Sigmoid colon (tissue), 7 donors: ENCODE data around the gene CDK3. TPM values are rescaled to one million over a fixed set of nuclear protein-coding genes. Genes with fewer than 3 reads are reported as not detected.

Experiments
- DNase-seq: peaks from one replicate; pipeline ENCODE4 v3.0.0-alpha.2; 2019
- H3K27ac ChIP-seq, 4 donors: fragments of 200-600 bp; sonication (generic); one replicate each; pipeline ENCODE4 v1.5.1; 2016 to 2019; ENCODE audit warnings: mild to moderate bottlenecking in 1 of 4
- H3K27me3 ChIP-seq, 3 donors: fragments of 200-600 bp; sonication (generic); one replicate each; pipeline ENCODE4 v1.5.1; 2019; ENCODE audit warnings: mild to moderate bottlenecking in 1 of 3
- H3K36me3 ChIP-seq, 4 donors: fragments of 200-600 bp; sonication (generic); one replicate each; pipeline ENCODE4 v1.5.1; 2016 to 2019
- H3K4me1 ChIP-seq, 4 donors: fragments of 200-600 bp; sonication (generic); one replicate each; pipeline ENCODE4 v1.5.1; 2017 to 2019
- H3K4me3 ChIP-seq, 4 donors: fragments of 200-600 bp; sonication (generic); one replicate each; pipeline ENCODE4 v1.5.1; 2017 to 2019; ENCODE audit warnings: mild to moderate bottlenecking in 2 of 4, moderate library complexity in 1 of 4
- H3K9me3 ChIP-seq, 4 donors: fragments of 200-600 bp in 3 of 4; sonication (generic) in 3 of 4; one replicate each; pipeline versions ENCODE4 v1.5.1 to v1.6.1; 2013 to 2019
- EP300 ChIP-seq, 4 donors: sonication (generic); formaldehyde crosslinking; IDR thresholded peaks; one replicate each; pipeline ENCODE4 v1.6.1; 2017; ENCODE audit warnings: antibody characterized with exemption in 4 of 4
- POLR2A ChIP-seq, 2 donors: fragments of 450-650 bp; IDR thresholded peaks; one replicate each; pipeline ENCODE4 v1.6.1; 2016; ENCODE audit warnings: antibody characterized with exemption in 2 of 2, mild to moderate bottlenecking in 2 of 2, moderate library complexity in 2 of 2
- POLR2AphosphoS5 ChIP-seq, 4 donors: sonication (generic); formaldehyde crosslinking; IDR thresholded peaks; one replicate each; pipeline ENCODE4 v1.6.1; 2017; ENCODE audit warnings: antibody characterized with exemption in 4 of 4
- WGBS, 2 donors: extraction: QIAGEN DNeasy Blood & Tissue Kit; methylation state at CpG; one replicate each; pipeline ENCODE4 v1.1.7; 2013; 5-methylcytosine and 5-hydroxymethylcytosine counted together
- intact Hi-C: fragments of 100-400 bp; cut with DNase I; formaldehyde crosslinking; loops from one replicate; pipeline ENCODE4 v1.15.1; 2023
- polyA plus RNA-seq, 3 donors: library from polyadenylated mRNA; stranded (reverse); fragments of 200-250 nt; gene quantifications; one replicate each; pipeline ENCODE4 v1.2.3, GENCODE V29; 2013
- total RNA-seq, 4 donors: library from RNA; depleted of rRNA; stranded (reverse); fragments of >200 nt; gene quantifications; one replicate each; pipeline ENCODE4 v1.1.0, GENCODE V29; 2016
- TF ChIP-seq, protein P1 (sequence below), 4 experiments: fragments of 450-650 bp in 3 of 4; fragments of 200-600 bp in 1 of 4; IDR thresholded peaks; one replicate each; pipeline ENCODE4 v1.5.1; 2016 to 2019; ENCODE audit warnings: antibody characterized with exemption in 4 of 4, mild to moderate bottlenecking in 3 of 4, moderate library complexity in 2 of 4
- donor health status: healthy with polysubstance abuse.
- donor health status: Bipolar disorder and iron deficiency.
- donor health status: healthy.

Gene CDK3
- total and polyA plus RNA-seq, 7 donors, result 0.71 to 15.0 (median 7.3) TPM; not detected in 1

DNA sequence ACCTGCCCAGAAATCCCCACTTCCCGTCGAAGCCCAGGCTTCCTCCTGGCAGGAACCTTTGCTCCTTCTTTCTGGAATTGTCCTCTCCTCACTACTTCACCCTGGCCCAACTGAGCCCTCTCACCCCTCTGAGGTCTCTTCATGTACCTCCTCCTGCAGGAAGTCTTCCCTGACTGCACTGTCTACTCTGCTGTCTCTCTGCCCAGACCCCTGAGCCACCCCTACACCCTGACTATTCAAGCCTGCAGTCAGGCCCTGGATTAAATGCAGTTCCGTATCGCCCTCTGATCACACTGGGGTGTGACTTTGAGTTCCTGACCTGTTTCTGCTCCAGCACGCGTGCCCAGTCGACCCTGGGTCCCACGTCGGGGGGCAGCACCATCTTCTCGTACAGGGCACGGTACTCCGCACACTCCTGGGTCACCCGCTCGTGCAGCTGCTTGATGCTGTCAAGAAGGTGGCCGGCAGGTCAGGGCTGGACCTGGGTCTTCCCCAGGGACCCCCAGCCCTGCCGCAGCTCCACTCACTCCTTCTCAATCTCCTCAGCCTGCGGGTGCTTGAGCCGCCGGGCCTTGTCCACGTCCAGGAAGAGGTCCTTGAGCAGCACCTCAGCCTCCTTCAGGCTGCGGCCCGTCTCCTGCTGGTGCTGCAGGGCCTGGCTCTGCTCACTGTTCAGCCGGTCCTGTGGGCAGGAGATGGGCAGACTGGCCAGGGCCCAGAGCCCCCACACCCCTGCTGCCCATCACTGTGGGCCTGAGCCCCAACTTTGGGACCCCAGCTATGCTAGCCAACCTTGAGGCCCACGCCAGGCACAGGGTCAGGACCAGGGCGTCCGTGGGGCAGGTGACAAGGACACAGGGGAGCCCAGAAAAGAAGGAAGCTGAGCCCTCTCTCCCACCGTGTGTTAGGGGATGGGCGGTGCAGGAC, 22.6 kb downstream of the CDK3 start:
- no peaks in the 10 kb centered on the region for H3K4me1 ChIP-seq
- no peaks in the 10 kb centered on the region for H3K27me3 ChIP-seq
- intact Hi-C loops, result no loop called here
- no peak overlapping the region for H3K4me3 ChIP-seq
- no peak overlapping the region for H3K27ac ChIP-seq
- 91 to 92% methylated on average over 28 of the region's 28 CpGs for WGBS, 2 donors
- no peaks in the 10 kb centered on the region for H3K9me3 ChIP-seq
- no peak for DNase-seq
- TF ChIP-seq EP300 (IDR thresholded peaks at IDR 0.05) (no peak), POLR2AphosphoS5 (IDR thresholded peaks at IDR 0.05) (no peak), POLR2A (IDR thresholded peaks at IDR 0.05) (no peak)
- TF ChIP-seq, protein P1, sequence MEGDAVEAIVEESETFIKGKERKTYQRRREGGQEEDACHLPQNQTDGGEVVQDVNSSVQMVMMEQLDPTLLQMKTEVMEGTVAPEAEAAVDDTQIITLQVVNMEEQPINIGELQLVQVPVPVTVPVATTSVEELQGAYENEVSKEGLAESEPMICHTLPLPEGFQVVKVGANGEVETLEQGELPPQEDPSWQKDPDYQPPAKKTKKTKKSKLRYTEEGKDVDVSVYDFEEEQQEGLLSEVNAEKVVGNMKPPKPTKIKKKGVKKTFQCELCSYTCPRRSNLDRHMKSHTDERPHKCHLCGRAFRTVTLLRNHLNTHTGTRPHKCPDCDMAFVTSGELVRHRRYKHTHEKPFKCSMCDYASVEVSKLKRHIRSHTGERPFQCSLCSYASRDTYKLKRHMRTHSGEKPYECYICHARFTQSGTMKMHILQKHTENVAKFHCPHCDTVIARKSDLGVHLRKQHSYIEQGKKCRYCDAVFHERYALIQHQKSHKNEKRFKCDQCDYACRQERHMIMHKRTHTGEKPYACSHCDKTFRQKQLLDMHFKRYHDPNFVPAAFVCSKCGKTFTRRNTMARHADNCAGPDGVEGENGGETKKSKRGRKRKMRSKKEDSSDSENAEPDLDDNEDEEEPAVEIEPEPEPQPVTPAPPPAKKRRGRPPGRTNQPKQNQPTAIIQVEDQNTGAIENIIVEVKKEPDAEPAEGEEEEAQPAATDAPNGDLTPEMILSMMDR (IDR thresholded peaks at IDR 0.05), result no peak
- no peaks in the 10 kb centered on the region for H3K36me3 ChIP-seq

DNA sequence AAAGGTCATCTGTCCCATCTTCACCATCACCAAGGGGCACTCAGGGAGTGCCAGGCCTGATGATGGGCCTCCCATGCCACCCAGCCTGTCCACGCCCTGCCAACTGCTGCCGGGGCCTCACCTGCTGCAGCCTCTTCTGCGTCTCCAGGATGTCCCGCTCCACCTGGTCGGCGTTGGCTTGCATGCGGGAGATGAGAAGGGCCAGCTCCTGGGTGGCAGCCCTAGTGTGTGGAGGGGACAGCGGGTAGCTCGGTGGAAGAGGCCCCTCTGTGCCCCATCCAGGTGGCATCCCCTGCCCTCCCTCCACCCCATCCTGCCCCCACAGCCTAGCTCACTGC, 23.2 kb downstream of the CDK3 start:
- DNase-seq, result no peak
- Histone ChIP-seq H3K36me3 (no peaks in the 10 kb centered on the region), H3K27me3 (no peaks in the 10 kb centered on the region), H3K4me1 (no peaks in the 10 kb centered on the region), H3K27ac (no peak overlapping the region), H3K4me3 (no peak overlapping the region), H3K9me3 (no peaks in the 10 kb centered on the region)
- 68 to 85% methylated on average over 9 of the region's 9 CpGs for WGBS, 2 donors
- intact Hi-C loops, result no loop called here
- TF ChIP-seq POLR2A (IDR thresholded peaks at IDR 0.05), result no peak
- no peak for TF ChIP-seq EP300 (IDR thresholded peaks at IDR 0.05)
- TF ChIP-seq, protein P1 (IDR thresholded peaks at IDR 0.05), result no peak
- no peak for TF ChIP-seq POLR2AphosphoS5 (IDR thresholded peaks at IDR 0.05)

DNA sequence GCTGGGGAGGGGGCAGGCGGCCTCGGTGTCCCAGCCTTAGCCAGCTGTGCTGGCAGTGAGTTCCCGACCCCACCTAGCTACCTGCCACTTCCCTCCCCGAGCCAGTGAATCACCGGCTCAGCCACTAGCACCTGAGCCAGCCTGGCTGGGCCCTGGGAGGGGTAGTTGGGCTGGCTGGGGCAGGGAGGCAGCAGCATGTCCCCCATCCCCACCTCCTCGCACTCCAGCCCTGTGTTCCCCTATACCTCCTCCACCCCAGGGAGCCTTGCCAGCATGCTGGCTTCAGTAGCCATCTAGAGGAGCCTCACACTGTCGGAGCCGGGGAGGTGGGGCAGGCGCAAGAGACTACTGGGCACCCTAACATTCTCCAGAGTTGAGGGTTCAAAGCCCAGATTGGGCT, 23.7 kb downstream of the CDK3 start:
- Histone ChIP-seq H3K4me1 (peaks cover 0 to 3% (median 1%) of the 10 kb centered on the region in 4 donors), H3K9me3 (no peaks in the 10 kb centered on the region), H3K27ac (no peak overlapping the region), H3K27me3 (no peaks in the 10 kb centered on the region), H3K4me3 (no peak overlapping the region), H3K36me3 (no peaks in the 10 kb centered on the region)
- no peak for DNase-seq
- WGBS, 2 donors, result 60 to 83% methylated on average over 9 of the region's 9 CpGs
- no peak for TF ChIP-seq POLR2AphosphoS5 (IDR thresholded peaks at IDR 0.05)
- TF ChIP-seq EP300 (IDR thresholded peaks at IDR 0.05), result no peak
- TF ChIP-seq, protein P1 (IDR thresholded peaks at IDR 0.05), result no peak
- TF ChIP-seq POLR2A (IDR thresholded peaks at IDR 0.05), result no peak
- intact Hi-C loops, result no loop called here

DNA sequence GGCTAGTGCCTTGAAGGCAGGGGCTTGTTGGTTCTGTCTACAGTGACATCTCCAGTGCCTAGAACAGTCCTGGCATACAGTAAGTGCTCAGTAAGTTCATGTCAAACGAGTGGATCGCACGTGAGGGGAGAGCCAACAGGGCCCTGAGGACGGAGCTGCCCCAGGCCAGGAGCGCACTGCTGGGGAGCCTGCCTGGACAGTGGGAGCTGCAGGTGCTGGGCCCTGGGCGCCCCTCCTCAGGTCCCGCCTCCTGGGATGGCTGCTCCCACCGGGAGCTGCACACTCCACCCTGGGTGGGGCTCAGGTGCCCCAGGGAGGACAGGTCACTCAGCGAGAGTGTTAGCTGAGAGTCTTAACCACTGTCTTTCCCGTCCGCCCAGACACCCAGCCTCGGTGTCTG, 24.6 kb downstream of the CDK3 start:
- H3K27ac ChIP-seq, result no peak overlapping the region
- H3K27me3 ChIP-seq, result no peaks in the 10 kb centered on the region
- TF ChIP-seq POLR2A (IDR thresholded peaks at IDR 0.05) (no peak), EP300 (IDR thresholded peaks at IDR 0.05) (no peak), POLR2AphosphoS5 (IDR thresholded peaks at IDR 0.05) (no peak)
- TF ChIP-seq, protein P1 (IDR thresholded peaks at IDR 0.05), result no peak
- no peak for DNase-seq
- H3K9me3 ChIP-seq, result no peaks in the 10 kb centered on the region
- peak overlapping the region in 1 of 4 donors; percentile 43 for H3K4me3 ChIP-seq
- WGBS, 2 donors, result 61 to 85% methylated on average over 12 of the region's 12 CpGs
- intact Hi-C loops, result no loop called here
- no peaks in the 10 kb centered on the region for H3K36me3 ChIP-seq
- peaks cover 0 to 10% (median 4%) of the 10 kb centered on the region in 4 donors for H3K4me1 ChIP-seq
